NCI-H187 (cell line): Measurements from ENCODE around the gene CC2D2A.

ENCODE experiments used
- DNase-seq, 2 experiments: peaks; one replicate each; lab custom pipeline; 2025; lab: John Stamatoyannopoulos, UW

CC2D2A gene

DNA sequence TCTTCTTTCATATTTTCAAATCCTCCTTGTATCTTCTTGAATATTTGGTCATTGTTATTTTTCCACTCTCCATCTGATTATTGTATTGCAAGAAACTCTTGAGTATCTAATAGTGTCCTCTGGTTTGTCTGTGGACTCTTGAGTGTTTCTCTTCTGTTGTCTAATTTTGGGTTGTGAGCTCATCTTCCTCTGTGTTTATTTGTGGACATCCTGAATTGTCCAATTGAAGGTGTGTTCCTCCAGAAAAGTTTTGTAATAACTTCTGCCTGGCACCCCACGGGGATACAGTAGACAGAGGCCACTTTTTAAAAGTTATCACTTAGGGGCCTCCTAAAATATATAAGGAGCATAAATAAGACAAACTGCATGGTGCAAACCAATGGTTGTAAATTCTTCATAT is 3.1 kb upstream of the CC2D2A start:
- no peak for DNase-seq

DNA sequence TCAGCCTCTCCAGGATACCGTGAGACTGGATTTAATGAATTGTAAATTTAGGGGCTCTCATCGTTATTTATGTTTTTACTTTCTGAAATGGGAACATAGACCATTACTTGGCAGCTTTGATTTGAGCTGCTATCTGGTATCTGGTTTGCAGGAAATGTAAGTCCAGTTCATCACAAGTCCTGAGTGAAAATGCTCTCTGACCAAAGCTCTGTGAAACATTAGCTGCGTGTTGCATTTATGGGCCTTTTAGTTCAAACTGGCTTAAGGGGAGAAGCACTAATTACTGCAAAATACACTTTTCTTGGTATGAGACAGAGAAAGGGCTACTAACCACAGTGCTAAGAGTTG is 420 bp downstream of the CC2D2A start:
- no peak for DNase-seq

GRCh38 chr4:15476396-15476795 is 6.7 kb downstream of the CC2D2A start:
- DNase-seq, result no peak

GRCh38 chr4:15478724-15479088 is 9.0 kb downstream of the CC2D2A start:
- no peak for DNase-seq

DNA sequence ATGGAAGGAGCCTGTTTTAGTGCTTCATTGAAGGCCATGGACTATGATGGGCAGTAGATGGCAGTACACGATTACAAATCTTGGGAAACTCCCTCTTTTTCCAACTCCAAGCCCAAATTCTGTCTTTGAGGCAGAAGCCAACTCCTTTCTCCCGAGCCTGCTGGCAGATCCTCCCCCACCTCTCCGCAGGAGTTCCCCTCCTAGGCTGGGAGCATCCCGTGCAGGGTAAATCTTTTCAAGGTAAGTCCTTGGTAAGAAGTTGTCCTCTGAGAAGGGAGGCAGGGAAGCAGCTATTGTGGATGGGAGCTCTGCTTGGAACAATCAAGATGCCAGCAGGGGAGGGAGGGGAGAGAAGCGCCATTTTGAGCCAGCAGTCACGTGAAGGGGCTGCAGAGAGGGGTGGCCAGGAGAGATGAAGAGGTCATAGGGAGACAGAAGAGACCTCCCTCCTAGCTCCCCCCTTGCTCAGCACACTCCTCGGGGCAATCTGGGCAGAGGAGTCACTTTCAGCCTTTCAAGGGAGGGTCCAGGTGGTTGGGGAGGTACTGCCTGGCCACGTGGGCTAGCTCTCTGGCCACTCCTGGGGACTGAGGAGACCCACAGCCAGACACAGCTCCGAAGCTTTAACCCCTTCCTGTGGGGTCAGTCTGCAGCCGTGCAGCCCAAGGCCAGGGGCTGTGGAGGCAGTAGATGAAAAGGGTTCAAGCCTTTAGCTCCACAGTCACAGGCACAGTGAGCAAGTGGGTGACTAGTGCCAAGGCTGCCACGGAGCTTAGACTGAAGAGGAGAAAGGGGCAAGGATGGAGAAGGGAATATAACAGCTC is 9.6 kb downstream of the CC2D2A start:
- peak; percentile 34 to 35 for DNase-seq

DNA sequence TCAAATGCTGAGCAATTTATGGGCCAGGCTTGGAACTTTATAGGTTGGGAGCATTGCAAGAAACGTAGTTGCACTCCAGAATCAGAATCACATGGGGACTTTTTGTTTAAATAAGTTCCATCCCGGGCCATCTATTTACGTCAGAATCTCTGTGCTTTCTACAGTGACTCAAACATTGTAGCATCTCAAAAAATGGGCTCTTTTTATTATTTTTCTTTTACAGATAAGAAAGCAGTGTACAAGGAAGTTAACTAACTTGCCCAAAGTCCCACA is 10.2 kb downstream of the CC2D2A start:
- DNase-seq, result no peak

DNA sequence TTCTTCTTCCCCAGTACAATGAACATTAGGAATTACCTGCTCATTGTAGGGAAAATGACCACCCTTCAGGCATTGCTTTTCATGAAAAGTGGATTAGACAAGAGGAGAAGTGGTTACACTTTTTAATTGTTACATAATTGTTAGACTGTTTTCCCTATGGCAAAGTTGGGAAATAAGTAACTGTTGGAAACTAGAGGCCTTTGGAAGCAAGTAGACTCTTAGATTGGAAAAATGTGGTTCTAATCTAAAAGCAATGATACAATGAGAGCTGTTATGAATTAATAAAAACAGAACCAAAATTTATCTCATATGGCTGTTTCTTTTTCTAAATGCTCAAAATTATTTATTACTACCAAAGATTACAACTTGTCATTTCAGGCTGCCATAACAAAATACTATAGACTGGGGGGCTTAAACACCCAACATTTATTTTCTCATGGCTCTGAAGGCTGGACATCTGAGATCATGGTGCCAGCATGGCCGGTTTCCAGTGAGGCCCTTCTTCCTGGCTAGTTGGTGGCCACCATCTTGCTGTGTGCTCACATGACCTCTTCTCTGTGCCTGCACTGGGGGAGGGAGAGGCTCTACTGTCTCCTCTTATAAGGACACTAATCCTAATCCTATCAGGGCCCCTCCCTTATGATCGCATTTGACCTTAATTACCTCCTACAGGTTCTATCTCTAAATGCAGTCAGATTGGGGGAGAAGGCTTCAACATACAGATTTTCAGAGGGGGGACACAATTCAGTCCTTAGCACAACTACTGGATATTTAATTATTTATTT is 12.5 kb downstream of the CC2D2A start:
- DNase-seq, result no peak

DNA sequence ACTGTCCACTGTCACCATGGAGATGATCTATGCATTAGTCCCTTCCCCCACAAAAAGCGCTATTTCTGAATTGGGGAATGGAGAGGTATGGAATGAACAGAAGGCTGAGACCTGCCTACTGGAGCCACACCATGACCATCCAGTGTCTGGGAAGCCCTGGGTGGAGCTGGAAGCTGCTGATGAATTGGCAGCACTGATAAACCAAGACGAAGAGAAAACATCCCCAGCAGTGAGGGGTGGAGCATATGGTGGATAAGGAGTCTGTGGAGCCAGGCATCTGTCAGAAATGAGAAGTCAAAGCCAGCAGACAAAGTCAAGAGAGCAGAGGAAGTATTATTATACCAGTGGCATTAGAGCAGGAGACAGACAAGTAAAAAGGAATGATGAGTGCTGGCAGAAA is 13.2 kb downstream of the CC2D2A start:
- DNase-seq, result no peak

DNA sequence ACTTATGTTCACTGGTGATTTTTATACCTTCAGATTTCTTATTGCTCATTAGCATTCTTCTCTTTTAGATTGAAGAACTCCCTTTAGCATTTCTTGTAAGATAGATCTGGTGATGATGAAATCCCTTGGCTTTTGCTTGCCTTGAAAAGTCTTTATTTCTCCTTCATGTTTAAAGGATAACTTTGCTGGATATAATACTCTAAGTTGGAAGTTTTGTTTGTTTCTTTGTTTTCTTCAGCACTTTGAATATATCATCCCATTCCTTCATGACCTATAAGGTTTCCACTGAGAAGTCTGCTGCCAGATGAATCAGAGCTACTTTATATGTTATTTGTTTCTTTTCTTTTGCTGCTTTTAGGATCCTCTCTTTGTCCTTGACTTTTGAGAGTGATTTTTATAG is 18.5 kb downstream of the CC2D2A start:
- DNase-seq, result no peak

GRCh38 chr4:15488658-15489470 is 19.2 kb downstream of the CC2D2A start:
- DNase-seq, result no peak

DNA sequence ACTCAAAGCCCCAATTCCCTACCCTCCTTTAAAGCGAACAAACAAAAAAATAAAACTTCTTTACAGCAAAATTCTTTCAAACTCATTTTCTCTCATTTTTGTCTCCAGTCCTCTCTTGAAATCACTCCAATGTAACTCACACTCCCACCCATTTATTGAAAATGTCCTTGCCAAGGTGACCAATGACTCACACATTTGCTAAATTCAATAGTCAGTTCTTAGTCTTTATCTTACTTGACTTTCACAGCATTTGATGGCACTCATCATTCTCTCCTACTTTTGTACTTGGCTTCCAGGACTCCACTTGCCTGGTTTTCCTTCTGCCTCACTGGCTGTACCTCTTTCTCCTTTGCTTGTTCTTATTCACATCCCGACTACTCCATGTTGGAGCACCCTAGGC is 19.9 kb downstream of the CC2D2A start:
- no peak for DNase-seq

- DNase-seq, result no peak
These were observed 23.7 kb downstream of the CC2D2A start for GRCh38 chr4:15493411-15493810.

- no peak for DNase-seq
These were observed 25.9 kb downstream of the CC2D2A start for GRCh38 chr4:15495621-15496020.

DNA sequence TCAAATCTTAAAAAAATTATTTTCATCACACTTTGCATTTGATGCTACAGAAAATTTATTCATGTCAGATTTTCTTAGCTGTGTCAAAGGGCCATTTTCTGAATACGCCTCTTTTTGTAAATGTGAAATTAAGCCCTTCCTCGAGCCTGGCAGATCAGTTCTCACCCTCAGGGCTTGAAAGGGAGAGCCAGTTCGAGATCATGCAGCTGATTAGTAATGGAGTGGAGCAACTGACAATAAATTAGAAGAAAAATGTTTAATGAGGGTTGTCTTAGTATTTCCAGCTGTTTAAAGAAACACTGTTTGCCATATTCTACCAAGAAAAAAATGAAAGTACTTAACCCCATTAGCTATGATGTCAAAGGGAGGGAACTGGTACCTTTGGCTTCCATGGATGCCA is 28.7 kb downstream of the CC2D2A start:
- no peak for DNase-seq

DNA sequence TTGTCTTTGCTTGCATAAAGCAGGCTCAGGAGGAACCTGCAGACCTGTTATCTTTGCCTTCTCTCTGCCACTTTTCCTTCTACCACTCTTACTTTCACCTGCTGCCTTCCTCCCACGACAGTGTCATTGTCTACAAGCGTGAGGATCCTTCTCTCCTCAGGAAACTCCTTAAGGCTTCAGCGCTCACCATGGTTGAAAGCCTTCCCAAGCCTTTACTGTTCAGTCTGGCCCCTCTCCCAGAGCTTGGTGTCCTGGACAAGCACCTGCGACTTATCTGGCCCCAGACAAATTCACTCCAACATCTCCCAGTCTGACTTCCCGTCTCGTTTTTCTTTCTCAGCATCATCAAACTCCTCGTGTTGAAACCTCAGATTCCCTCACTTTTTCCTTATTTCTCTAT is 31.0 kb downstream of the CC2D2A start:
- DNase-seq, result no peak

DNA sequence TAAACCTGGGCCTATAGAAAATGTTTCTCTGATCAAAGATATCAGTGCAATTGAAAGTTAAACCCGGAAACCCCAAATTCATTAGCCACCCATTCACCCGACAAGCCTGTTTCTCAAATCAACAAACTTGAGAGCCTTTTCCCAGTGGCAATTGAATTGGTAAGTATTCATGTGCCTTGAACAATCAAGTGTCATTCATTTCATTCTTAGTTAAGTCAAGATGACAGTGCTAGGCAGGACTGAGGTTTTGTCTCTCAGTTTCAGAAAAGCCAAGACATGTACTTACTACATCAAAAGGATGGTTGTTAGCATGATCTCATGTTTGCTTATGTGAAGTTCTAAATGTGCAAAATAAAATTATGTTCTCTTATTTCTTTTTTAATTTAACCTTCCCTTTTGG is 32.3 kb downstream of the CC2D2A start:
- DNase-seq, result no peak

- DNase-seq, result no peak
These were observed 32.7 kb downstream of the CC2D2A start for GRCh38 chr4:15502384-15502783.

DNA sequence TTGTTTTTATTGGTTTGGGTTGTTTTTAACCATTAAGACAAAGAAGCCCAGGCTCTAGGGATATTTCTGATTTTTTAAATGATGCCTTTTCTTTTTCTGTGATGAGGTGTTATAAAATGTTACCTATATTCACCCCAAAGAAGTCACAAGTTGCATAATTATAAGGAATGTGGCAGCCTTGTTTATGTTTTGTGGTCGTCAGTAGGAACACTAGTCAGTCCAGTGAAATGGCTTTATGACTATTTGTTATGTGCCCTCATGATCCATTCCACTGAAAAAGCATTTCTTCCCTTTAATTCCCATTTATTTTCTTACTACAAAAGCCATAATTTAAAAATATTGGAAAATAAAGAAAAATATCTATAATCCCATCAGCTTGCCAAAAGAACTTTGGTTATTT is 34.4 kb downstream of the CC2D2A start:
- DNase-seq, result no peak

GRCh38 chr4:15506464-15506863 is 36.8 kb downstream of the CC2D2A start:
- DNase-seq, result no peak

DNA sequence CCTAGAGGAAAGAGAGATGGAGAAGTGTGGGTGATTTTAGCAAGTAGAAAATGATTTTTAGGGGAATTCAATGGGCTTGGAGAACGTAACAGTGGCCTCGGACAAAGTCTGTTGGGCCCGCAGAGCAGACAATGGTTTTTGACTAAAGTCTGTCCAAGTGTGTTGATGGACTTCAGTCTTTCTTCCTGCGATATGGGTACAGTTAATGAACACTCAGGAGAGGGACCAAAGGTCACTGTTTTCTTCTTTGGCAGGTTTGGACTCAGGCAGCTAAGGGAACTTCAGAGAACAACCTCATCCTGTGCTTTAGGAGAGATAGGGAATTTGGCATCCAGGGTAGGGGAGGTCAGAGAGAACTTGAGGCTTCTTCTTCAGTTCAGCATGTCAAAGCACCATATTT is 38.0 kb downstream of the CC2D2A start:
- no peak for DNase-seq

- no peak for DNase-seq
These were observed 41.3 kb downstream of the CC2D2A start for GRCh38 chr4:15510961-15511360.

- DNase-seq, result no peak
These were observed 43.9 kb downstream of the CC2D2A start for GRCh38 chr4:15513545-15513944.

DNA sequence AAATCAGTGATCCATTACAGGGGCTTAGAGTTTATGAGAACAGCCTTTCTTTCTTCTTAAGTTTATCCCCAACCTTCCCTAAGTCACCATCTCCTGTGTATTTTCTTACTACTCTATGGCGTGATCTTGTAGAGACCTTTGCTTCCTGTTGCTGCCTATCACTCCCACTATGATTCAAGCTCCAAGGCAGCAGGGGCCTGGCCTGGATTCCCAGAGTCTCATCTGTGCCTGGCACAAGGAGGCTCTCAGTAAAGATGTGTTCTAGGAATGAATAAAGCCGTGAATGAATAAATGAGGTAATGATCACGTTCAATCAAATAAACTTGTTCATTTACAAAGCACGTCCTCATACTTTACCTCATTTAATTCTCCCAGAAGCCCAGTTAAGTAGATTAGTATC is 45.4 kb downstream of the CC2D2A start:
- no peak for DNase-seq
